Hematopoietic multipotent progenitor cell treated with erythropoietin and hydrocortisone succinate and interleukin-3 and kit ligand, for 15 days (in vitro differentiated cells): ENCODE measurements around the gene LRRC45.

Source experiments
- DNase-seq: peaks from one replicate; pipeline ENCODE4 v3.0.0-alpha.2; 2015; ENCODE audit warnings: low spot score

The LRRC45 gene

DNA sequence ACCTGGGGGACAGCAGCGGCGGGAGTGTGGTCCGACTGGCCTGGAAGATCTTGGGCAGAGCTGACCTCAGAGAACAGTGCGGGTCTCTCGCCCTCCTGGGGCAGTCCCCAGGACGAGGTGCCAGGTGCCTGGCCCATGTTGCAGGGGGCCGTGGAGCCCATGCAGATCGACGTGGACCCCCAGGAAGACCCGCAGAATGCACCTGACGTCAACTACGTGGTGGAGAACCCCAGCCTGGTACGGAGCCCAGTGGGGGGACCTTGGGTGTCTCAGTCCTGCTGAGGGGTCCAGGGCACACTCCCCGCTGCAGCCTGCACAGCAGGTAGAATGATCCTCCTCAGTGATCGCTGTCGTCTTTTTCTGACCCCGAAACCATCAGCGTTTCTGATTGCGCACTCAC is 30.0 kb downstream of the LRRC45 start:
- no peak for DNase-seq

DNA sequence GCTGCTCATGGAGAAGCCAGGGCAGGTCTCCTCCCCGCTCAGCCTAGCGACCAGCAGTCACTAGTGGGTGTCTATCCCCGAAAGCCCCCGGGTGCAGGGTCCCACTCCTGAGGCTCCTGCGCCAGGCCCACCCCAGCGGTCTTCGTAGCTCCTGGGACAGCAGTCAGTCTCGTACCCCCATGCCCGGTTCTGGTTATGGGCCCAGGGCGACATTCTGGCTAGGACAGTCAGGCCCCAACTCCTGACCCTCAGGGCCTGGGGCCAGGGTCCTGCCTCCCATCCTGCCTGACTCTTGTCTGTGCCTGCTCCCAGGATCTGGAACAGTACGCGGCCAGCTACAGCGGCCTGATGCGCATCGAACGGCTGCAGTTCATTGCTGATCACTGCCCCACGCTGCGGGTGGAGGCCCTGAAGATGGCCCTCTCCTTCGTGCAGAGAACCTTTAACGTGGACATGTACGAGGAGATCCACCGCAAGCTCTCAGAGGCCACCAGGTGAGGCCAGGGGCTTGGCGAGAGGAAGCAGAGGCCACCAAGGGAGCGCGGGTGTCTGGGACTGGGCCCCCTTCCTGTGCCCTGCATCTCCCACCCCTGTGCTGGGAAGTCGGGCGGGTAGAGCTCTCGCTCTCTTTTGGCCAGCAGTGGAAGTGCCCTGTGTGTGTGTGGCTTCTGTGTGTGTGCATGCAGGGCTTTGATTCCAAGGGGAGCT is 30.6 kb downstream of the LRRC45 start:
- no peak for DNase-seq

DNA sequence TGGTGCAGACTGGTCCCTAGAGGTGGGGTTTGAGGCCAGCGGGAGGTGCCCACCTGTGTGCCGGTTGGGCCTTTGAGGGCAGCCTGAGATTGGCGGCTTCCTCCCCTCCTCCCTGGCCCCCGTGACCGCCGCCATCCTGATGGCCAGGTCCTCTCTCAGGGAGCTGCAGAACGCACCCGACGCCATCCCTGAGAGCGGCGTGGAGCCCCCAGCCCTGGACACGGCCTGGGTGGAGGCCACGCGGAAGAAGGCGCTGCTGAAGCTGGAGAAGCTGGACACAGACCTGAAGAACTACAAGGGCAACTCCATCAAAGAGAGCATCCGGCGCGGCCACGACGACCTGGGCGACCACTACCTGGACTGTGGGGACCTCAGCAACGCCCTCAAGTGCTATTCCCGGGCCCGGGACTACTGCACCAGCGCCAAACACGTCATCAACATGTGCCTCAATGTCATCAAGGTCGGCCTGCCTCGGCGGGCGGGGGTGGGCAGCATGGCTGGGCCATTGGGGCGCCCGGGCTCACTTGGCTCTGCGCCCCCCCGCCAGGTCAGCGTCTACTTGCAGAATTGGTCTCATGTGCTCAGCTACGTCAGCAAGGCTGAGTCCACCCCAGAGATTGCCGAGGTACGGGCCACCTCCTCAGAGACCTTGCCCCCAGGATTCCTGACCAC is 31.4 kb downstream of the LRRC45 start:
- DNase-seq: no peak

DNA sequence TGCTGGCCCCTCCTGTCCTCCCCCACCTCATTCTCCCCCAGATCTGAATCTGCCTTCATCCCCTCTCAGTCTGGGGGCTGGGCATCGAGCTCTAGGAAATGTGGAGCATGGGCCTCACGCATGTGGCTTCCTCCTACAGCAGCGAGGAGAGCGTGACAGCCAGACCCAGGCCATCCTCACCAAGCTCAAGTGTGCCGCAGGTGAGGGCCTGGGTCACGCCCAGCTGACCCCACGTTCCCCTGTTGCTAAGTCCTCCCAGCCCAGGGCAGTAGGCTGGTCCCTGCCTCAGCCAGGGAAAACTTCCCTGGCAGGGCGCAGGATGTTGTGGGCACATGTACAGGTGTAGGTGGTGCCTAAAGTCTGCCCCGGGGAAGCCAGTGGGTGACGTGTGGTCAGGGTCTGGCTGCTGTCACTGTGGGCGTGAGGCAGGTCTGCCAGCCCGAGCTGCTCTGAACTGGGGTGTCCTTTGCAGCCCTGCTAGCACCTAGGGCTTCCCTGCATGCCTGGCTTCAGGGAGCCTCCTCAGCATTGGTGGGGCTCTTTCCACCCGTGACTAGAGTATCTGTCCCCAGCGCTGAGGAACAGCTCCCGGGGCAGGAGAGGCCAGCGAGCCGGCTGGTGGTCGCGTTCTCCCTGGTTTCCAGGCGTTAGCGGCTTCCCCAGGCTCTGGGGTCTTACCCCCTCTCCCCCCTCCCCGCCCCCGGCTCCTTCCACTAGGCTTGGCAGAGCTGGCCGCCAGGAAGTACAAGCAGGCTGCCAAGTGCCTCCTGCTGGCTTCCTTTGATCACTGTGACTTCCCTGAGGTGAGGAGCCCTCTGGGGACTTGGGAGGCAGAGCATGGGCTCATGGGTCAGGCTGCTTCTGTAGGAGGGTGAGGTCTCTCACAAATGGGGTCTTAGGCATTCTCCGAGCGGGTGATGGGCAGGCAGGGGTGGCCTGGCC is 32.2 kb downstream of the LRRC45 start:
- no peak for DNase-seq

DNA sequence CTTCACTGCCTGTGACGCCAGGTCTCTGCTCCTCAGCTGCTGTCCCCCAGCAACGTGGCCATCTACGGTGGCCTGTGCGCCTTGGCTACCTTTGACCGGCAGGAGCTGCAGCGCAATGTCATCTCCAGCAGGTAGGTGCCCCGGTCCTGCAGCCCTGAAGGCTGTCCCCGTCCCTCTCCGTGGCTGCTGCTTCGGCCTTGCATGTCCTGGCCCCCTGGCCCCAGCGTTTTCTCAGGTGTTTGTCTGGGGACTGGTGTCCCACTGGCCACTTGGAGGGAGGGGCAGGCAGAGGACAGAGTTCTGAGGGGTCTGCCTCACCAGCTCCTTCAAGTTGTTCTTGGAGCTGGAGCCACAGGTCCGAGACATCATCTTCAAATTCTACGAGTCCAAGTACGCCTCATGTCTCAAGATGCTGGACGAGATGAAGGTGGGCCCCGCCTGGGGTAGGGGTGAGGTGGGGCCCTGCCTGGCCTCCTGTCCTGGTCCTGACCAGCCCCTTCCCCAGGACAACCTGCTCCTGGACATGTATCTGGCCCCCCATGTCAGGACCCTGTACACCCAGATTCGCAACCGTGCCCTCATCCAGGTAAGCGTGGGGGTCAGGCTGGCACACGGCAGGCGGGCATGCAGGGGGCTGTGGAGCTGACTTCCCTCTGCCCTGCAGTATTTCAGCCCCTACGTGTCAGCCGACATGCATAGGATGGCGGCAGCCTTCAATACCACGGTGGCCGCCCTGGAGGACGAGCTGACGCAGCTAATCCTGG is 33.0 kb downstream of the LRRC45 start:
- DNase-seq: no peak

DNA sequence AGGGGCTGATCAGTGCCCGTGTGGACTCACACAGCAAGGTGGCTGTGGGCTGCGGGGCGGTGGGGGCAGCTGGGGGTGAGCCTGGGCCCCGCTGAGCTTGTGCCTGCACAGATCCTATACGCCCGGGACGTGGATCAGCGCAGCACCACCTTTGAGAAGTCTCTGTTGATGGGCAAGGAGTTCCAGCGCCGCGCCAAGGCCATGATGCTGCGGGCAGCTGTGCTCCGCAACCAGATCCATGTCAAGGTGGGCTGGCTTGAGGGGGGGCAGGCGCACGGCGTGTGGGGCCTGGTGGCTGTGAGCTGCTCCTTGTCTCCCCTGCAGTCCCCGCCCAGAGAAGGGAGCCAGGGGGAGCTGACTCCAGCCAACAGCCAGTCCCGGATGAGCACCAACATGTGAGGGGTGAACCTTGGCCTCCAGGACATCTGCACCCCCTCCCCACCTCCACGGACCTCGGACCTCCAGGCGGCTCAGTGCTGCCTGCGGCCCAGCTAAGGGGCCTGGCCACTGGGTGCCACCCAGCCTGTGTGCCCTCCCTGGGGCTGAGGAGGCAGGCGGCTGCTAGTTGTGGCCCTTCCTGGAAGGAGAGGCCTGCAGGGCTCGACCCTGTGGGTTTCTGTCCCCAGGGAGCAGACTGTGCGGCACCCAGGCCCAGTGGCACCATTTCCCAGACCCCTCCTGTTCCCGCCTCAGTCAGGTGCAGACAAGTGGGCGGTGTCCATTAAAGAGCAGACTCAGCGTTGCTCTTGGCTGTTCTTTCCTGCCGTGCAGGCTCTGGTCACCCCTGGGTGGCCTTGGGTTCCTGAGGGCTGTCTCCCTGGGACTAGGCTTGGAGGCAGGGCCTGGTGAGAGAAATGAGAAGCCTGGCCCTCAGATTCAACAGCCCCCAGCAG is 33.9 kb downstream of the LRRC45 start:
- DNase-seq: no peak

DNA sequence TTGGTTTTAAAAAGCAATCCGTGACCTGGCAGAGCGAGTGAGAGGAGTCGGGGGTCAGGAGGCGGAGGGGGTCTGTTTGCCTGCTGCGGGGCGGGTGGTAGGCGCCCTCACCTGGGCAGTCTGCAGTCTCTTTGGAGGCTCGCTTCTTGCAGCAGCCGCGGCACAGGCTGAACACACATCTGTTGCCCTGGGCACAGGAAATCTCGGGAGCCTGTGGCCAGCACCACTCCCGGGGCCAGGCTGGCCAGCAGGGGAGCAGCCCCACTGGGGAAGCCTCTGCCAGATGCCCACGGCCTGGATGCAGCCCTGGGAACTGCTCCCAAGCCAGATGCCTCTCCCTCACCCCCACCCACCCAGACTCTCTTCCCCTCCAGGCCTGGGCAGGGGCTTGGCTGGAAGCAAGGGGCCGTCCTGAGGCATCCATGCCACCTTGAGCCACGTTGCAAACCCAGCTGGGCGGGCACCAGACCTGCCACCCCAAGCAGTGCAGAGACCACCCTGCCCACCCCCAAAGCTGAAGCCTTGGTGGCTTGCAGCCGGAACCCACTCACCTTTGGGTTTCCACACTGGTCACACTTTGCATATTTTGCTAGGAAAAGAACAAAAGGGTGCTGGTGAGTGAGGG is 35.2 kb downstream of the LRRC45 start:
- DNase-seq: no peak

DNA sequence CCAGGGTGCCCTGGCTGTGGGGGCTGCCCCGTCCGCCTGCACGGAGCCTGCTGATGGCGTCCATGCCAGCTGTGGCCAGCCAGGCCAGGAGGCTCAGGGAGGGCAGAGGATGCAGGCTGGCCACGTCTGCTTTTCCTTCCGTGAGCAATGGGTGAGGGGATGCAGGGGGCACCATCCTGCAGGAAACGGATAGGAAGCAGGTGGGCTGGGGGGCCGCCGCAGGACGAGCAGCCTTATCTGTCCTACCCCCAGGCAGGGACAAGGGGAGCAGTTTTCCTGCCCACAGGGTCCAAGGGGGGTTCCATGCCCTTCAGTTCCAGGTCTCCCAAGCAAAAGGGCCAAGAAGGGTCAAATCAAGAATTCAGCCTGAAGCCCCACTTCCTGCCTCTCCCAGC is 35.7 kb downstream of the LRRC45 start:
- no peak for DNase-seq

DNA sequence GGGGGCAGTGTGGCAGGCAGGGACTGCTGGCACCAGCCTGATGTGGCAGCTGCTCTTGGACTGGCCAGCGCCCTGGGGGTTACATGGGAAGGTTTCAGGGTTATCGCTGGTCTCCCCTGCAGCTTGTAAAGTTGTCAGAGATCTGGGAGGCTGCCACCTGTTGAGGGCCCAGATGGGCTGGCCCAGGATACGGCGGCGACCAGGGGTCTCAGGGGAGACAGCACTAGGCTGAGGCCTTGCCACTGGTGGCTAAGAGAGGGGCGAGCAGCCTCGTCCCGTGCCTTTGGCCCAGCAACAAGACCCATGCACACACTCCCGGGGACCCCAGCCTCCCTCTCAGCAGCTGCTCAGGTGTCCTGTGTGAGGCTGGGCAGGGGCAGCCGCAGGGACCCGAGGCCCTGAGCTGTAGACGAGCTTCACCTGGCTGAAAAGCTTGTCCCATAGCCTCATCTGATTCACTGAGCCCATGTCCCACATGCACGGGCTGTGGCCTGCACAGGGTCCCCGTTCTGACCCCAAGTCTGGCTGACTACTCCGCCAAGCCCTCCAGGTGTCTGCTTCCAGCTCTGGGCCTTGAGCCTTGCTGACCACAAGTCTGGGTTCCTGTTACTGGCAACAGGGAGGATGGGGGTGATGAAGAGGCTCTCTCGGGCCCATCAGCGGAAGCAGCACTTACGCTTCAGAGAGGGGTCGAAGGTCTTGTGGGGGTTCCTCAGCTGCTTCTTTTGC is 36.3 kb downstream of the LRRC45 start:
- no peak for DNase-seq

DNA sequence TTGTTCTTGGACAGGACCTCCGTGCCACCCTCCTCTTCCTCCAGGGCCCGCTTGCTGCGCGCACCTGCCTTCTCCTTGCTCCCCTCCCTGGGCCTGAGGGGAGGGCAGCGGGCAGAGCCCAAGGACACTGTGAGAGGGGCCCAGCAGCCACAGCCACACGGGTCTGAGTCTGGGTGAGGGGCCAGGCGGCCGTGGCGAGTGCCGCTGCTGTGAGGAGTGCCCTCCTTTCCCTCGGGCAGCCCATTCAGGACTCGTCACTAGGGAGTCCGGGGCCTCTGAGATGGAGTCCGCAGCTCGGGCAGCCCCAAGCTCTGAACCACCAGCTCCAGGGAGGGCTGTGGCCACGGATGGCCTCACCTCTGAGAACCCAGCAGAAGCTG is 36.9 kb downstream of the LRRC45 start:
- DNase-seq: no peak

DNA sequence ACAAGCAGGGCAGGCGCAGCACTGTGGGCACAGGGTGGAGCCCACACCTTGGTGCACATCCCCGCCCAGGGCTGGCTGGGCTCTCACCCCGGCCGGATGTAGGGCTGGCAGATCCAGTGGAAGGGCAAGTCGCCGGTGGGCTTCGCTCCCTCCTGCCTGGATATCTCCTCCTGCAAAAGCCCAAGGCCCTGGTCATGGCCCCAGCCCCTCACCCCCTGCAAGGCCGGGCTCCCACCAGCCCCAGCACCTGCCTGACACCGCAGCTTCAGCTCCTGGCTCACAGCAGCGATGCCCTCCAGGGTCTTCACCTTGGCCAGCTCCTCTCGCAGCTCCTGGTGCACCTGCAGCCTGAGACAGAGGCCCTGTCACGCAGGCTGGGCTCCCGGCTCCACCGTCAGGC is 37.5 kb downstream of the LRRC45 start:
- DNase-seq: no peak

DNA sequence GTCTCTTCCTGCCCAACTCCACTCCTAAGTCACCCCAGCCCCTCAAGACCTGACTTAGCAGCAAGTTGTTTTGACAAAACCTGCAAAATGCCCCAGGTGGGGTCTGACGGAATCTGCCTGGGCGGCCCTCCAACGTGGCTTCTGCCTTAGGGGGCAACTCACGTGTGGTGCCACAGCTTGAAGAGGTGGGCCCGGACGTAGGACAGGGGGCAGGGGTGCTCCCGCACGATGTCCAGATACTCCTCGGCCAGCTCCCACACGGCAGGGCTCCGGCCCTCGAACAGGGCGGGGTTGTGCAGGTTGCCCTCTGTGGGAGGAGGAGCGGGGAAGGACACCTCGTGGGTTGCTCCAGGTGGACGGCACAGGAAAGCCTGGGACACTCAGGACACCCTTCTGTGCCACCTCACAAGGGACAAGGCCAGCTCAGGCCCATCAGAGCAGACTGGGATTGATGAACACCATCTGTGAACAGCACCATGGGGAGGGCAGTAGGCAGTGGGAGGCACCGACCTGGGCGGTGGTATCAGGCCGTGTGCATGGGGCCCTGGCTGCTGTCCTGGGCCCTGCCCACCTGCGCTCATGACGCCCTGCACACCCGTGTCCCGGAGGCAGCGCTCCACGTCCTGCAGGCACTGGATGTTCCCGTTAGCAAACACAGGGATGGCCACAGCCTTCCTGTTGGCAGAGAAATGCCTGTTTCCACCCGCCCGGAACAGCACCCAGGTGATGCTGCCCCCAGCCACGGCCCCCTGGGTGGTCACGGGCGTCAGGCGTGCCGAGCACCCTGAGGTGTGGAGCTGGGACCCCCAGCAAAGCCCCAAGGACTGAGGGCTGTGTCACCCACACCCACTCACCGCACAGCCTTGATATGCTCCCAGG is 38.2 kb downstream of the LRRC45 start:
- no peak for DNase-seq

DNA sequence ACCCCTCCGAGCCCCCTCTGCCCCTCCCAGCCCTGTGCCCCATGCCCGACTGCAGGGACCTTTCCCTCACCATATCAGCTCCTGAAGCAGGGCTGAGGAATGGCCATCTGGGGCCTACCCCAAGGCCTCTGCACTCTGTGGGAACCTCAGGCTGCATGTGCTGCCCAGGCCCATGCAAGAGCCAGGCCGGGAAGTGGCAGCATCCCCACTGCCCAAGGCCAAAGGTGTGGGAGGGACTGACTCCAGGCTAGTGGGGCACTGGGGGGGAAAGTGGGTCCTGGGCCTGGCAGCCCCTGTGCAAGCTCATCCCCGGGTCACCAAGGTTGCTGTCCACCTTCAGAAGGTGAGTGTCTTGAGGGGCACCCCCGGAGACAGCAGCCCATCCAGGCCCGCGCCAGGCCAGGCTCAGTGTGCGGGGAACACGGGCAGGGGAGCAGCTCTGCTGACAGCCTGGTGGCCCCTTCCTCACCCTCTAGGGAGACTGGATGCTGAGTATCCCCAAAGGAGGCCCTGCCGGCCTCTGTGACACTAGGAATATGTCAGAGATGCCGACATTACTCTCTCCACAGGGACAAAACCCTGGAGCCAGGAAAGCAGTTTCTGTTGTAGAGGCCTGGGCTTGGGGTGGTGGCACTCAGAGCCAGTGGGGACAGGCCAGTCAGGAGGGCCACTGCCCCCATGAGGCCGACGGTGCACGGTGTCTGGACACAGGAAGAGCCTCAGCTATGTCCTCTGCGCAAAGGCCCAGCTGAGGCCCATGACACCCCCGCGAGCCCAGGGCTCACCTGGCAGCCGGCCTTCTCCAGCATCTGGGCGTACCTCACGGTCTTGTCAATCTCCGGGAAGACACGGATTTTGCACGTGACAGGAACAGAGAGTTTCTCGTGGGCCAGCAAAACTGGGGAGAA is 39.2 kb downstream of the LRRC45 start:
- no peak for DNase-seq

DNA sequence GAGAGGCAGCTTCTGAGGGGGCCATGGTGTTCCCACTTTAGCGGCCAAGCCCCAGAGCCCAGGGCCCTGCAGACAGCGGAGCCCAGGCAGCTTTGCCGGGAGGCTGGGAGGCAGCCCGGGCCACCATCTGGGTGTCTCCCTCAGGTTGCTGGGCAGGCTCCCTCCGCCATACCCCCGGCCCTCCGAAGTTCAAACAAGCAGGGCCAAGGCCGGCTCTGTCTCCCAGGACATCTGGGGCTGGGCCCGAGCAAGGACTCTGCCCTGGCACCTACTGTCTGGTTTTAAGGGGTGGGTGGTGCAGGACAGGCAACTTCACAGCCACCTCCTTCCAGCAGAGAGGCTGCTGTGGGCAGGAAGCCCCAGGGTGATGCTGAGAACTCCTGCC is 39.9 kb downstream of the LRRC45 start:
- DNase-seq: no peak

DNA sequence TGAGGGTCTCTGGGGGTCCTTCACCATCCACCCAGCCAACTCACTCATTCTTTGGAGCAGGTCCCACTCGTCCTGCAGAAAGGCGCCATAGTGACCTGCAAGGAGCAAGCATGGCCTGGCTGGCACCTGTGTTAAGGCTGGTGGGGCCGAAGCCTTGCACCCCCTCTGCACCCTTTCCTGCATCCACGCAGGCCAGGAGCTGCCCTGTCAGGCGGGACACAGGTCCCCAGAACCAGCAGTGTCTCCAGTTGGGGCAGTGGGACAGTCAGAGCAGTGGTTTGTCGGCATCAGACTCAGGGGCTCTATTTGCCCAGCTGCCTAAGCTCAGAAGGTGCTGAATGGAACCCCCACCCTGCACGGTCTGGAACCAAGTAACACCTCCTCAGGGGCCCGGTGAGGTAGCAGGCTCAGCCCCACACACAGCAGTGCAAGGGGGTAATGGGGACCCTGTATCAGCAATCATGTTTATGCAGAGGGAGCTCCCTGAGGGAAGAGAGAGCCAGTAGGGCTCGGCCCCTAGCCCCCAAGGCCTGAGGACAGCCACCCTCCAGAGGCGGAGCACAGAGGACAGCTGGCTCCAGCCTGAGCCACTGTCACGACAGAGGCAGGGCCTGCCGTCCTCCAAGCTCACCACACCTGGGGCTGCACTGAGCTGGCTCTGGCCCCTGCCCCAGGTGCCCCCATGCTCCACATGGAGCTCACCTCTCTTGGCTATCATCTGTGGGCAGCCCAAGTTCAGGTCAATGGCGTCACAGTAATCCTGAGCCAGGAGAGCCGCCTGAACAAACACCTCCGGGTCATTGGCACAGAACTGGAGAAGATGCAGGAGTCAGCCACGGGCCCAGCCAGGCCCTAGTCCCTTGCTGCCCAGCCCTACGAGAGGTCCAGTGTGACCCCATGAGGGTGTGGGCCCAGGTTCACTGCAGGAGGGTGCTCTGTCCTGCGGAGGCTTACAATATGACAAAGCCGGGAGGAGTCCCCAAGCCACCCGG is 40.6 kb downstream of the LRRC45 start:
- no peak for DNase-seq

DNA sequence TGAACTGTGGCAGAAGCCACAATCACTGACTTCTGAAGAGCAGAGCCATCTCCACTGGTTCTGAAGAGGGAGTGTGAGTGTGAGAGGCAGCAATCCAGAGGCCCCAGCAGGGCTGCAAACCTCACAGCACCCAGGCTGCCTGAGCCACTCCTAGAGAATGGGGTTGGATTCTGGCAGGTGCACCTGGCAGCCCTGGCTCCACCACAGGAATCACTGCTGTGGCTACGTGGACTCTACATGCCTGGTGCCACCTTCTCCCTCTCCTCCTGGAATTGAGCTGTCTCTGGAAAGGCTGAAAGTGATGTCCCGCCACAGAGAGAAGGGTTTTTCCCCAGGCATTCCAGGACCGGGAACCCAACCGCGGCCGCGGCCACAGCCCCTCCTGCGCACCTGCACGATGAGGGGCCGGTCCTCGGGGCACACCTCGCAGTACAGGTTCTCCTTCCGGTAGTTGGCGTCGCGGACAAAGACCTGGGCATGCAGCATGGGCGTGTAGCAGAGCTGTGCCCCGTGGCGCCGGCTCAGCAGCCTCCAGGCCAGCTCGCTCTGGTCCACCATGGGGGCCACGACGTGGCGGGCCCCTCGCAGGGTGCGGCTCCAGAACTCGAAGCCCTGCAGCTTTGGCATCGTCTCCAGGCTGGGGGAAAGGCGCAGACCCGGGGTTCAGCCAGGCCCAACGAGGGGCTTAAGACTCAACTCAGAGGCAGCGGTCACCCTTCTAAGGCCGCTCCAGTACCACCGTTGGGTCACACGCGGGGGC is 41.5 kb downstream of the LRRC45 start:
- DNase-seq: no peak
